Skeletal muscle tissue (tissue), 4 donors: ENCODE data around the gene TOM1. TPM values are rescaled to one million over a fixed set of nuclear protein-coding genes. Genes with fewer than 3 reads are reported as not detected.

Experiments used
- H3K27ac ChIP-seq: one replicate; pipeline ENCODE4 v1.7.0; 2013; ENCODE audit warnings: mild to moderate bottlenecking, low read depth, low read length, inconsistent platforms
- H3K27me3 ChIP-seq, 3 donors: one replicate each; pipeline ENCODE4 v1.7.0; 2013; ENCODE audit warnings: low read length in 3 of 3; ENCODE audit not compliant: control insufficient read depth in 3 of 3, insufficient read depth in 3 of 3
- H3K36me3 ChIP-seq, 3 donors: one replicate each; pipeline ENCODE4 v1.7.0; 2013; ENCODE audit warnings: low read length in 3 of 3; ENCODE audit not compliant: control insufficient read depth in 3 of 3, insufficient read depth in 3 of 3
- H3K4me1 ChIP-seq, 3 donors: one replicate each; pipeline ENCODE4 v1.7.0; 2013; ENCODE audit warnings: low read length in 3 of 3, mild to moderate bottlenecking in 3 of 3; ENCODE audit not compliant: control insufficient read depth in 3 of 3, insufficient read depth in 3 of 3
- H3K4me3 ChIP-seq, 3 donors: one replicate each; pipeline ENCODE4 v1.7.0; 2013; ENCODE audit warnings: low read length in 3 of 3
- H3K9ac ChIP-seq, 3 donors: one replicate each; pipeline ENCODE4 v1.7.0; 2013; ENCODE audit warnings: low read length in 3 of 3, mild to moderate bottlenecking in 3 of 3, moderate library complexity in 2 of 3, low read depth in 1 of 3
- H3K9me3 ChIP-seq, 3 donors: one replicate each; pipeline ENCODE4 v1.7.0; 2013; ENCODE audit warnings: low read length in 3 of 3; ENCODE audit not compliant: control insufficient read depth in 3 of 3
- total RNA-seq: library from RNA; depleted of rRNA; stranded (reverse); fragments of >200 nt; gene quantifications from one replicate; pipeline ENCODE4 v1.2.3, GENCODE V29; 2014
- donor health status: Osteomylitis.

TOM1 gene
- 14.1 TPM for total RNA-seq

DNA sequence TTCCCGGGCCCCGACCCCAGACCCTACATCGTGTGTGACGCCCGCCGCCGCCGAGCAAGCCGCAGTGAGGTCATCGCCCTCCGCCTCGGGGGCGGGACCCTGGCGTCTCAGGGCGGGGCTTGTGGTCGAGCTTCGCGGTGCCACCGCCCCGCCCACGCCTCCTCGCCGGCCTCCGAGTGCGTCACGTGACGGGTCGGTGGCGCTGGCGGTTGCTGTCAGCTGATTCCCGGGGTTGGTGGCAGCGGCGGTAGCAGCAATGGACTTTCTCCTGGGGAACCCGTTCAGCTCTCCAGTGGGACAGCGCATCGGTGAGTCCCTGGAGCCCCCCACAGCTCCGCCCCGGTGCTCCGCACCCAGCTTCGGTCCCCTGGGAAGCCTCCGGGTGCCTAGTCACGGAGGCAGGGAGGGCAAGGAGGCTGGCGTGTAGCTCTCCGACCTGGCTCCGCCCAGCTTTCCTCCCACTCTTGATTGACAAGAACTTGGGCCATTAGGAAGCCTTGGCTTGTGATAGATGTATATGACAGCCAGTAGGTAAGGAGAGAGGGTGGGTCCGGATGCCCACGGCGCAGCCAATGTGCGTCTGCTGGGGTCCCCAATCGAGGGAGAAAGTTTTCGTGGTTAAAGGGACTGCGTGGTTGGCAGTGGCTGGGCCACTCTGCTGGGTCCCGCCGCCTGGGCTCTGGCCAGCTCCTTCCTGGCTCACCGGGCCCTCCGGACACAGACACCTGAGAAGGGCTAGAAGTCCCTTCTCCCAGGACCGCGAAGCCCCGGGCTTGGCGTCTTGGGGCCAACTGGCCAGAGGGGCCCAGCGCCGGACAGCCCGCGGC, at the start of gene TOM1:
TOM1 (plus strand) TSS at position 222 of the 827 bp plus-strand sequence; CDS start at position 257, 35 bp downstream.
- peak within 1 kb of the TSS; percentile 98 for H3K27ac ChIP-seq
- H3K9me3 ChIP-seq, result no peaks in the 10 kb centered on the region
- H3K9ac ChIP-seq, result peak within 1 kb of the TSS; percentile 92 to 97 (median 95)
- no peaks in the 10 kb centered on the region for H3K27me3 ChIP-seq
- peaks cover 20 to 41% (median 27%) of the 10 kb centered on the region in 3 donors for H3K4me1 ChIP-seq
- H3K36me3 ChIP-seq, result peaks cover 0 to 14% (median 1%) of the 10 kb centered on the region in 3 donors
- H3K4me3 ChIP-seq, result peak within 1 kb of the TSS; percentile 89 to 93 (median 93)

- Histone ChIP-seq H3K36me3 (no peaks in the 10 kb centered on the region), H3K4me1 (no peaks in the 10 kb centered on the region), H3K4me3 (no peak overlapping the region), H3K27ac (no peak overlapping the region), H3K27me3 (no peaks in the 10 kb centered on the region), H3K9me3 (no peaks in the 10 kb centered on the region), H3K9ac (no peak overlapping the region)
Observed at GRCh38 chr22:35250156-35250555, 49.5 kb upstream of the TOM1 start.

DNA sequence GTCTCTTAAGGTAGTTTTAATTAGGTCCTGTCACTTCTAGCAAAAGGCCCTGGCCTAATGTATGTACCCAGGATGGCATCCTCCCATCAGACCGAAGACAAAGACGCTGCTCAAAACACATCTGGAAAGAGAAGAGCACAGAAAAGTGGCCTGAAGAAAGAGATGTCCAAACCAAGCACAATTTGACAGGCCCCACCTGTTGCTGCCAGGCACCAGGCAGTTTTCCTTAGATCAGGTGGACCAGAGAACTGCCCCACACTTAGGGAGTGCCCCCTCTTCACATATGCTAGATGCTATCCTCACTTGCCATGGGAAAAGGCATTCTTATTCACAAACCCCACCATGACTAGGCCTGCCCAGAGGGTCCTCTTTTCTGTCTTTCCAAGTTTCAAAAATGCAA, 45.7 kb upstream of the TOM1 start:
- Histone ChIP-seq H3K36me3 (no peaks in the 10 kb centered on the region), H3K27me3 (no peaks in the 10 kb centered on the region), H3K27ac (no peak overlapping the region), H3K9me3 (no peaks in the 10 kb centered on the region), H3K4me3 (no peak overlapping the region), H3K4me1 (peaks cover 14 to 16% (median 16%) of the 10 kb centered on the region in 3 donors), H3K9ac (no peak overlapping the region)

DNA sequence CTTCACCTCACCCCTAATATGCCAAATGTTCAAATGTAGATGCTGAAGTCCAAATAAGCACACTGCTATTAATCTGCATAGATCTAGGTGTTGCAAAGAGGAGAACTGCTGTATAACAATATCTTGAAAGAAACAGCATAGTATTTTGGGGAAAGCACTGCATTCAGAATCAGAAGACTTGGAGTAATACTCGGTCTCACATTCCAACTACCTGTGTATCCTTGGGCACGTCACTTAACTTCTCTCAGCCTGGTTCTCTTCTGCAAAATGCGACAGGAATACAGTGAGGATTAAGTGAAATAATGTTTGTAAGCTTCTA, 42.7 kb upstream of the TOM1 start:
- H3K27me3 ChIP-seq, result no peaks in the 10 kb centered on the region
- peak overlapping the region; percentile 93 for H3K27ac ChIP-seq
- peak overlapping the region; percentile 71 to 93 (median 92) for H3K9ac ChIP-seq
- peak overlapping the region; percentile 85 to 91 (median 89) for H3K4me3 ChIP-seq
- no peaks in the 10 kb centered on the region for H3K36me3 ChIP-seq
- peaks cover 14 to 17% (median 16%) of the 10 kb centered on the region in 3 donors for H3K4me1 ChIP-seq
- H3K9me3 ChIP-seq, result no peaks in the 10 kb centered on the region

DNA sequence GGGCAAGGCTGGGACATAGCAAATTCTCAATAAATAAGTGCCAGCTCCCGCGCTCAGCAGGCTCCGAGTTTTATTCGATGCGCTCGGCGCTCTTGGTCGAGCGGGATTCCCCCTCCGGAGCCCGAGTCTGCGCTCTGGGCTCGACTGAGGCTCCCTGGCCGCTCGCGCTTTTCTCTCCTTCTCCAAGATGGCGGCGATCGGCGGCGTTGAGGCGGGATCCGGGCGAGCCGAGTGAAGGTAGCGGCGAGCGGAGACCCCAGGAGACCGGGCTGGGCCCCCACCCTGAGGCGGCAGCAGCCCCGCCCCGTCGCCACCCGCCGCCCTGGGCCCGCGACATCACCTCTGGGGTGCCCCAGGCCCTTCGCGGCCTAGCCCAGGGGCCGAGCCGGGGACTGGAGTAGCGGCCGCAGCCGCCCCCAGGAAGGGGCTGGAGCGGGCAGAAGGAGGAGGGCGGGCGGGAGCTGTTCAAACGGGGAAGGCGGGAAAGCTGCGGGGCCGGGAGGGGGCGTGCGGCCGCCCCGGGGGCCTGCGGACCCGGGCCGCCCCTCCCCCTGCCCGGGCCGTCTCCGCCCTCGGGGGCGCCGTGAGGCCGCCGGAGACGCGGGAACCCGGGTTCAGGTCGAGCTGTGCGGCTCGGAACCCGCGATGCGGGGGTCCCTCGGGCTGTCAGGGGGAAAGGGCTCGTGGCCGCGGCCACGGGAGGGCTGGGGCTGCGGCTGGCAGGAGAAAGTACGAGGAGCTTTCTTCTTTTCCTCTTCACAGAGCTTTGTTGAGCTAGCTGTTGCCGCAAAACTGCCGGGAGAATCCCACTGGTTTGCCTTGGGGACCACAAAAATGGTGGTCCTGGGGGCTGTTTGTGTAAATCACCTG, 42.1 kb upstream of the TOM1 start, which contains the start of gene HMGXB4:
HMGXB4 (plus strand) TSS at position 173 of the 870 bp plus-strand sequence. CDS start 4,898 bp downstream, outside the sequence.
- H3K9me3 ChIP-seq, result no peaks in the 10 kb centered on the region
- H3K27me3 ChIP-seq, result no peaks in the 10 kb centered on the region
- H3K27ac ChIP-seq, result peak within 1 kb of the TSS; percentile 93

GRCh38 chr22:35258191-35258988, 41.3 kb upstream of the TOM1 start:
- Histone ChIP-seq H3K9ac (peak overlapping the region; percentile 85 to 93 (median 92)), H3K4me3 (peak overlapping the region; percentile 85 to 89 (median 88)), H3K27ac (peak overlapping the region; percentile 93), H3K36me3 (peaks cover 5 to 12% (median 11%) of the 10 kb centered on the region in 3 donors), H3K27me3 (no peaks in the 10 kb centered on the region), H3K9me3 (no peaks in the 10 kb centered on the region), H3K4me1 (peaks cover 14 to 17% (median 16%) of the 10 kb centered on the region in 3 donors)

More for the DNA sequence above, 42.1 kb upstream of the TOM1 start, which contains the start of gene HMGXB4:
- peak within 1 kb of the TSS; percentile 85 to 93 (median 92) for H3K9ac ChIP-seq
- peaks cover 3 to 6% (median 5%) of the 10 kb centered on the region in 3 donors for H3K36me3 ChIP-seq
- peaks cover 14 to 17% (median 16%) of the 10 kb centered on the region in 3 donors for H3K4me1 ChIP-seq
- H3K4me3 ChIP-seq, result peak within 1 kb of the TSS; percentile 85 to 91 (median 89)

DNA sequence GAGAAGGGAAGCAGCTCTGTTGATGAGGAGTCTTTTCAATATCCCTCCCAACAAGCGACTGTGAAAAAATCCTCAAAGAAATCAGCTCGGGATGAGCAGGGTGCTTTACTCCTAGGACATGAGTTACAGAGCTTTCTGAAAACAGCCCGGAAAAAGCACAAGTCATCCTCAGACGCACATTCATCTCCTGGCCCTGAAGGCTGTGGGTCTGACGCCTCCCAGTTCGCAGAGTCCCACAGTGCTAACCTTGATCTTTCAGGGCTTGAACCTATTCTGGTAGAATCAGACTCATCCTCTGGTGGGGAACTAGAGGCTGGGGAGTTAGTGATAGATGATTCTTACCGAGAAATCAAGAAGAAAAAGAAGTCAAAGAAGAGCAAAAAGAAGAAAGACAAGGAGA, 34.7 kb upstream of the TOM1 start:
- no peak overlapping the region for H3K9ac ChIP-seq
- H3K4me1 ChIP-seq, result no peaks in the 10 kb centered on the region
- no peak overlapping the region for H3K4me3 ChIP-seq
- H3K27ac ChIP-seq, result no peak overlapping the region
- H3K27me3 ChIP-seq, result no peaks in the 10 kb centered on the region
- peaks cover 38 to 66% (median 65%) of the 10 kb centered on the region in 3 donors for H3K36me3 ChIP-seq
- no peaks in the 10 kb centered on the region for H3K9me3 ChIP-seq

- H3K9me3 ChIP-seq, result no peaks in the 10 kb centered on the region
- peaks cover 38 to 69% (median 67%) of the 10 kb centered on the region in 3 donors for H3K36me3 ChIP-seq
- no peaks in the 10 kb centered on the region for H3K27me3 ChIP-seq
- no peaks in the 10 kb centered on the region for H3K4me1 ChIP-seq
- no peak overlapping the region for H3K27ac ChIP-seq
- H3K9ac ChIP-seq, result no peak overlapping the region
- no peak overlapping the region for H3K4me3 ChIP-seq
Observed at GRCh38 chr22:35266277-35266676, 33.4 kb upstream of the TOM1 start.

DNA sequence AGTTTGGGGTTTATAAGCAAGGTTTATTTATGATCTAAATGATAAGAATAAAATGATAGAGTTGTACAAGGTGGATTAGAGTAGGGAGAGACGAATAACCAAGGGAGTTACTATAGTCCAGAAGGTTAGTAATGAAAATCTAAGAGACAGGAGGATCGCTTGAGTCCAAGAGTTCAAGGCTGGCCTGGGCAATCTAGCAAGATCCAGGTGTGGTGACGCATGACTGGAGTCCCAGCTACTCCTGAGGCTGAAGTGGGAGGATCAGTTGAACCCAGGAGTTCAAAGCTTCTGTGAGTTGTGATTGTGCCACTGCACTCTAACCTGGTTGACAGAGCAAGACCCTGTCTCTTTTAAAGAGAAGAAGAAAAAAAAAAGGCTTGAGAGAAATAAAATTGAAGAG, 30.1 kb upstream of the TOM1 start:
- H3K4me1 ChIP-seq, result peaks cover 9 to 18% (median 14%) of the 10 kb centered on the region in 3 donors
- no peak overlapping the region for H3K27ac ChIP-seq
- H3K36me3 ChIP-seq, result peaks cover 23 to 48% (median 43%) of the 10 kb centered on the region in 3 donors
- H3K4me3 ChIP-seq, result no peak overlapping the region
- H3K27me3 ChIP-seq, result no peaks in the 10 kb centered on the region
- no peak overlapping the region for H3K9ac ChIP-seq
- no peaks in the 10 kb centered on the region for H3K9me3 ChIP-seq
